ENCODE data around the gene AP2B1.

The AP2B1 gene

GRCh38 chr17:35664685-35665084, 77.6 kb downstream of the AP2B1 start:
- TF ChIP-seq, protein P1, sequence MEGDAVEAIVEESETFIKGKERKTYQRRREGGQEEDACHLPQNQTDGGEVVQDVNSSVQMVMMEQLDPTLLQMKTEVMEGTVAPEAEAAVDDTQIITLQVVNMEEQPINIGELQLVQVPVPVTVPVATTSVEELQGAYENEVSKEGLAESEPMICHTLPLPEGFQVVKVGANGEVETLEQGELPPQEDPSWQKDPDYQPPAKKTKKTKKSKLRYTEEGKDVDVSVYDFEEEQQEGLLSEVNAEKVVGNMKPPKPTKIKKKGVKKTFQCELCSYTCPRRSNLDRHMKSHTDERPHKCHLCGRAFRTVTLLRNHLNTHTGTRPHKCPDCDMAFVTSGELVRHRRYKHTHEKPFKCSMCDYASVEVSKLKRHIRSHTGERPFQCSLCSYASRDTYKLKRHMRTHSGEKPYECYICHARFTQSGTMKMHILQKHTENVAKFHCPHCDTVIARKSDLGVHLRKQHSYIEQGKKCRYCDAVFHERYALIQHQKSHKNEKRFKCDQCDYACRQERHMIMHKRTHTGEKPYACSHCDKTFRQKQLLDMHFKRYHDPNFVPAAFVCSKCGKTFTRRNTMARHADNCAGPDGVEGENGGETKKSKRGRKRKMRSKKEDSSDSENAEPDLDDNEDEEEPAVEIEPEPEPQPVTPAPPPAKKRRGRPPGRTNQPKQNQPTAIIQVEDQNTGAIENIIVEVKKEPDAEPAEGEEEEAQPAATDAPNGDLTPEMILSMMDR (IDR thresholded peaks at IDR 0.05; ENCODE audit: low read depth, low read length) = no peak
- DNase-seq (ENCODE audit: extremely low read depth, low read depth) = no peak

- TF ChIP-seq, protein P1 (IDR thresholded peaks at IDR 0.05; ENCODE audit: low read depth, low read length) = no peak
These were observed 78.5 kb downstream of the AP2B1 start for GRCh38 chr17:35665662-35666061.

DNA sequence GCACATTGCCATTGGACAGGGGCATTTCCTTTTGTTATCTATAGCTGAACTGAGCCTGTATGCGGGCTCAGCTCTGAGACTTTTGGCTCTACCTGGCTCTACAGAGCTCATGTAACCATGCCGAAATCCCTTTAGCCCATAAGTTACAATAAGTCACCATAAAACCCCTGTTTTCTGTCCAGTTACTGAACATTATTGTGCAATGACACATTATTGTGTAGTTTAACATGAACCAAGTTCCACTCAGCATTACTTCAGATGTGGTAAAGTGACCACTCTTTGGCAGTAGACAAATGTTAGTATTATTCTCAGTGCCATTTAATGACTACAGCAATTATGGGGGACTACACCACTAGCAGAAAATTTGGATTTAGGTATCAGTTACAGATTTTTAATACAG, 78.9 kb downstream of the AP2B1 start:
- TF ChIP-seq, protein P1 (IDR thresholded peaks at IDR 0.05; ENCODE audit: low read depth, low read length) = no peak
- DNase-seq (ENCODE audit: extremely low read depth, low read depth) = no peak

More at GRCh38 chr17:35665662-35666061, 78.5 kb downstream of the AP2B1 start:
- no peak for DNase-seq (ENCODE audit: extremely low read depth, low read depth)

DNA sequence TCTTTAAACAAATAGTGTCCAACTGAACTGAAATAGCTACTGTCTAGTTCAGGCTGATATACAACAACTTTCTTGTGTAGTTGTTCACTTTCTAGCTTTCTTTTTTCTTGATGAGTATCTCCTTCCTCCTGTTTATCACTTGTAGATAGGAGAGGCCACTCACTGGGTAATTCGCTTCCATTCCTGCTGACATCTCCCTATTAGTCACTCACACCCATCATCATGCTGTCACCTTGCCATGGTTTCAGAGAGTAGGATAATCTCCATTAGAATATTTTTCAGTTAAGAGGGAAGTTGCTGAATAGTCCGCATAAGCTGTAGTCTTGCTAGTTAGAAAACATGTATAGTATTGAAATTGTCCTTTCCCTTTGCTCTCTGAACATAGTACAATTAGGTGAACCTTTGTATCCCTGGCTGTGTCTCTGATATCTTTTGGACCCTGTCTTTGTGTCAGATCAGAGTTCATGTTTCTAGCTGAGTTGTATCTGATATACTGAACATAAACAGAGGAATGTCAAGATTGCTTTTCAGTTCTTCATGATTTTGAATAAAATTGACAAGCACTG, 79.9 kb downstream of the AP2B1 start:
- TF ChIP-seq, protein P1 (IDR thresholded peaks at IDR 0.05; ENCODE audit: low read depth, low read length) = no peak
- DNase-seq (ENCODE audit: extremely low read depth, low read depth) = no peak

- TF ChIP-seq, protein P1 (IDR thresholded peaks at IDR 0.05; ENCODE audit: low read depth, low read length) = no peak
- DNase-seq (ENCODE audit: extremely low read depth, low read depth) = no peak
These were observed 81.7 kb downstream of the AP2B1 start for GRCh38 chr17:35668802-35669201.

GRCh38 chr17:35674552-35674951, 87.4 kb downstream of the AP2B1 start:
- TF ChIP-seq, protein P1 (IDR thresholded peaks at IDR 0.05; ENCODE audit: low read depth, low read length) = no peak
- no peak for DNase-seq (ENCODE audit: extremely low read depth, low read depth)

GRCh38 chr17:35676441-35676840, 89.3 kb downstream of the AP2B1 start:
- TF ChIP-seq, protein P1 (IDR thresholded peaks at IDR 0.05; ENCODE audit: low read depth, low read length) = no peak
- DNase-seq (ENCODE audit: extremely low read depth, low read depth) = no peak

All from AG09319 (cell line).